HEK293 (cell line): ENCODE results near the gene BAZ2B.

Experiments
- CTCF ChIA-PET: fragments of 350-600 bp; formaldehyde crosslinking; extraction: SDS; loops from one replicate; lab custom pipeline; 2021; ENCODE audit warnings: antibody characterized with exemption; lab: Yijun Ruan, JAX
- POLR2A ChIA-PET: fragments of 300-600 bp; formaldehyde crosslinking; extraction: SDS; loops from one replicate; lab custom pipeline; 2020; ENCODE audit warnings: antibody characterized with exemption, inconsistent platforms; lab: Yijun Ruan, JAX
- H3K27ac ChIP-seq: fragments of 200-500 bp; sonication (Bioruptor generic); 2 replicates; pipeline ENCODE4 v1.5.1; 2014; ENCODE audit warnings: low read depth, low read length, control low read depth, inconsistent platforms; ENCODE audit errors: extremely low read depth
- H3K36me3 ChIP-seq, 2 experiments: fragments of 200-500 bp in 1 of 2; sonication (Bioruptor generic) in 1 of 2; 1 replicate in 1 of 2; 2 replicates in 1 of 2; pipeline ENCODE4 v1.5.1; 2014 to 2017; ENCODE audit warnings: inconsistent platforms in 2 of 2, low read length in 2 of 2; ENCODE audit not compliant: control insufficient read depth in 2 of 2, insufficient read depth in 1 of 2
- H3K4me1 ChIP-seq: fragments of 200-500 bp; sonication (Bioruptor generic); 2 replicates; pipeline ENCODE4 v1.5.1; 2014; ENCODE audit warnings: mild to moderate bottlenecking, low read length, inconsistent platforms; ENCODE audit not compliant: control insufficient read depth, insufficient read depth
- H3K4me3 ChIP-seq: 2 replicates; pipeline ENCODE4 v1.5.1; 2011; ENCODE audit warnings: low read depth, mild to moderate bottlenecking, control low read depth, low read length, moderate library complexity
- H3K9me3 ChIP-seq: fragments of 200-500 bp; sonication (Bioruptor generic); 2 replicates; pipeline ENCODE4 v1.5.1; 2014; ENCODE audit warnings: low read depth, low read length, inconsistent platforms; ENCODE audit not compliant: control insufficient read depth, insufficient read depth
- BCL11A ChIP-seq: fragments of 450-650 bp; formaldehyde crosslinking; IDR thresholded peaks from 2 replicates; pipeline ENCODE4 v1.5.1; 2016; ENCODE audit warnings: low read depth, missing biosample characterization, missing genetic modification characterization
- IKZF3 ChIP-seq: fragments of 450-650 bp; IDR thresholded peaks from 2 replicates; pipeline ENCODE4 v1.5.0; 2018; ENCODE audit warnings: missing biosample characterization, mild to moderate bottlenecking, missing genetic modification characterization, moderate library complexity
- KLF1 ChIP-seq: fragments of 450-650 bp; formaldehyde crosslinking; IDR thresholded peaks from 2 replicates; pipeline ENCODE4 v1.5.1; 2016; ENCODE audit warnings: missing biosample characterization, missing genetic modification characterization
- KLF10 ChIP-seq: fragments of 450-650 bp; IDR thresholded peaks from 2 replicates; pipeline ENCODE4 v1.5.1; 2018; ENCODE audit warnings: missing biosample characterization, mild to moderate bottlenecking, missing genetic modification characterization
- KLF7 ChIP-seq: fragments of 450-650 bp; formaldehyde crosslinking; IDR thresholded peaks from 2 replicates; pipeline ENCODE4 v1.5.1; 2016; ENCODE audit warnings: missing biosample characterization, missing genetic modification characterization, borderline replicate concordance
- MZF1 ChIP-seq: fragments of 450-650 bp; formaldehyde crosslinking; IDR thresholded peaks from 2 replicates; pipeline ENCODE4 v1.5.1; 2017; ENCODE audit warnings: missing biosample characterization, missing genetic modification characterization, borderline replicate concordance
- RBAK ChIP-seq: fragments of 450-650 bp; formaldehyde crosslinking; IDR thresholded peaks from 2 replicates; pipeline ENCODE4 v1.5.1; 2016; ENCODE audit warnings: missing biosample characterization, missing genetic modification characterization
- SALL2 ChIP-seq: fragments of 450-650 bp; formaldehyde crosslinking; IDR thresholded peaks from 2 replicates; pipeline ENCODE4 v1.5.0; 2017; ENCODE audit warnings: missing biosample characterization, mild to moderate bottlenecking, missing genetic modification characterization, borderline replicate concordance
- SCRT2 ChIP-seq: fragments of 450-650 bp; formaldehyde crosslinking; IDR thresholded peaks from 2 replicates; pipeline ENCODE4 v1.5.1; 2016; ENCODE audit warnings: missing biosample characterization, missing genetic modification characterization
- SP2 ChIP-seq: fragments of 450-650 bp; formaldehyde crosslinking; IDR thresholded peaks from 2 replicates; pipeline ENCODE4 v1.5.1; 2016; ENCODE audit warnings: missing biosample characterization, missing genetic modification characterization
- SP7 ChIP-seq: fragments of 450-650 bp; formaldehyde crosslinking; IDR thresholded peaks from 2 replicates; pipeline ENCODE4 v1.5.1; 2016; ENCODE audit warnings: missing biosample characterization, missing genetic modification characterization
- ZBTB20 ChIP-seq: fragments of 450-650 bp; formaldehyde crosslinking; IDR thresholded peaks from 2 replicates; pipeline ENCODE4 v1.5.1; 2016; ENCODE audit warnings: missing biosample characterization, missing genetic modification characterization
- ZBTB8A ChIP-seq: fragments of 450-650 bp; formaldehyde crosslinking; IDR thresholded peaks from 2 replicates; pipeline ENCODE4 v1.5.1; 2016; ENCODE audit warnings: missing biosample characterization, missing genetic modification characterization
- ZFP69B ChIP-seq: fragments of 450-650 bp; formaldehyde crosslinking; IDR thresholded peaks from 2 replicates; pipeline ENCODE4 v1.5.1; 2016; ENCODE audit warnings: missing biosample characterization, missing genetic modification characterization
- ZNF133 ChIP-seq: fragments of 450-650 bp; formaldehyde crosslinking; IDR thresholded peaks from 2 replicates; pipeline ENCODE4 v1.5.1; 2016; ENCODE audit warnings: missing biosample characterization, missing genetic modification characterization
- ZNF138 ChIP-seq: fragments of 450-650 bp; formaldehyde crosslinking; IDR thresholded peaks from 2 replicates; pipeline ENCODE4 v1.5.1; 2016; ENCODE audit warnings: missing biosample characterization, missing genetic modification characterization, borderline replicate concordance
- ZNF155 ChIP-seq: fragments of 450-650 bp; formaldehyde crosslinking; IDR thresholded peaks from 2 replicates; pipeline ENCODE4 v1.5.1; 2016; ENCODE audit warnings: missing biosample characterization, missing genetic modification characterization
- ZNF157 ChIP-seq: fragments of 450-650 bp; formaldehyde crosslinking; IDR thresholded peaks from 2 replicates; pipeline ENCODE4 v1.5.1; 2016; ENCODE audit warnings: missing biosample characterization, missing genetic modification characterization
- ZNF16 ChIP-seq: fragments of 450-650 bp; formaldehyde crosslinking; IDR thresholded peaks from 2 replicates; pipeline ENCODE4 v1.5.1; 2016; ENCODE audit warnings: low read depth, missing biosample characterization, missing genetic modification characterization
- ZNF350 ChIP-seq: fragments of 450-650 bp; formaldehyde crosslinking; IDR thresholded peaks from 2 replicates; pipeline ENCODE4 v1.5.0; 2017; ENCODE audit warnings: missing biosample characterization, mild to moderate bottlenecking, missing genetic modification characterization
- ZNF404 ChIP-seq: fragments of 450-650 bp; formaldehyde crosslinking; IDR thresholded peaks from 2 replicates; pipeline ENCODE4 v1.5.1; 2017; ENCODE audit warnings: missing biosample characterization, missing genetic modification characterization
- ZNF544 ChIP-seq: fragments of 450-650 bp; formaldehyde crosslinking; IDR thresholded peaks from 2 replicates; pipeline ENCODE4 v1.5.0; 2017; ENCODE audit warnings: missing biosample characterization, missing genetic modification characterization
- ZNF639 ChIP-seq: fragments of 450-650 bp; formaldehyde crosslinking; IDR thresholded peaks from 2 replicates; pipeline ENCODE4 v1.5.1; 2016; ENCODE audit warnings: missing biosample characterization, missing genetic modification characterization
- ZNF701 ChIP-seq: fragments of 450-650 bp; formaldehyde crosslinking; IDR thresholded peaks from 2 replicates; pipeline ENCODE4 v1.5.1; 2016; ENCODE audit warnings: missing biosample characterization, missing genetic modification characterization
- ZNF777 ChIP-seq: fragments of 450-650 bp; formaldehyde crosslinking; IDR thresholded peaks from 2 replicates; pipeline ENCODE4 v1.5.1; 2017; ENCODE audit warnings: missing biosample characterization, missing genetic modification characterization, borderline replicate concordance
- ZNF792 ChIP-seq: fragments of 450-650 bp; formaldehyde crosslinking; IDR thresholded peaks from 2 replicates; pipeline ENCODE4 v1.5.1; 2016; ENCODE audit warnings: missing biosample characterization, missing genetic modification characterization
- ZNF837 ChIP-seq: fragments of 450-650 bp; formaldehyde crosslinking; IDR thresholded peaks from 2 replicates; pipeline ENCODE4 v1.5.1; 2016; ENCODE audit warnings: missing biosample characterization, missing genetic modification characterization

The BAZ2B gene

DNA sequence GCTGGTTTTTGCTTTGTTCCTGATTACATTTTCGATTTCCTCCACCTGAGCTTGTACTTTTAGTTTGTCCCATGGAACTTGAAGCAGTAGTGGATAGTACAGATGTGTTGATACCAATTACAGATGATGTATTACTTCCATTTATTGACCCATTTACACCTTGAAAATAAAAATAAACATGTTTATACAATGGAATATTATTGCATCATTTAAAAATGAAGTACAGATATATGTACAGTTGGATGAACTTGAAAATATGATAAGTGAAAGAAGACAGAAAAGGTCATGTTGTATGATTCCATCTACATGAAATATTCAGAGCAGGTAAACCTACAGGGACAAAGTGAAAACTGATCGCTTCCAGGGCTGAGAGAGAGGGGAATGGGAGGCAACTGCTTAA lies 169.5 kb downstream of the BAZ2B start:
- peaks cover 4 to 30% of the 10 kb centered on the region in 2 experiments; a peak in 2 of 3 replicates for H3K36me3 ChIP-seq
- ChIA-PET POLR2A (no interaction called here), CTCF (no interaction called here)
- TF ChIP-seq ZNF701 (tag by site-specific recombination) (no peak), KLF1 (tag by site-specific recombination) (no peak)
- no peak overlapping the region for H3K4me3 ChIP-seq
- H3K9me3 ChIP-seq, result no peaks in the 10 kb centered on the region
- no peak overlapping the region for H3K27ac ChIP-seq
- H3K4me1 ChIP-seq, result peaks cover 6% of the 10 kb centered on the region; the same call in 1 of the 2 replicates

GRCh38 chr2:159446201-159446600 lies 170.1 kb downstream of the BAZ2B start:
- H3K36me3 ChIP-seq, result peaks cover 4 to 30% of the 10 kb centered on the region in 2 experiments; a peak in 2 of 3 replicates
- CTCF ChIA-PET, result no interaction called here
- peaks cover 6% of the 10 kb centered on the region; the same call in 1 of the 2 replicates for H3K4me1 ChIP-seq
- POLR2A ChIA-PET, result no interaction called here
- no peak overlapping the region for H3K4me3 ChIP-seq
- no peak overlapping the region for H3K27ac ChIP-seq
- H3K9me3 ChIP-seq, result no peaks in the 10 kb centered on the region
- TF ChIP-seq KLF7 (tag by site-specific recombination) (no peak), ZNF544 (no peak), KLF10 (tag by site-specific recombination) (no peak), ZFP69B (tag by site-specific recombination) (no peak), ZNF350 (no peak), ZNF639 (tag by site-specific recombination) (no peak), SP7 (tag by site-specific recombination) (no peak), KLF1 (tag by site-specific recombination) (no peak), ZBTB8A (no peak)
- TF ChIP-seq, all 188 proteins: peak for 0

- Histone ChIP-seq H3K9me3 (no peaks in the 10 kb centered on the region), H3K36me3 (peaks cover 4 to 30% of the 10 kb centered on the region in 2 experiments; a peak in 2 of 3 replicates), H3K27ac (no peak overlapping the region), H3K4me3 (no peak overlapping the region), H3K4me1 (peaks cover 6% of the 10 kb centered on the region; the same call in 1 of the 2 replicates)
- TF ChIP-seq ZNF16 (tag by site-specific recombination) (no peak), ZNF404 (no peak), SALL2 (tag by site-specific recombination) (no peak), BCL11A (tag by site-specific recombination) (no peak), ZNF837 (no peak), ZBTB20 (no peak), ZNF157 (no peak), SP2 (tag by site-specific recombination) (no peak), RBAK (tag by site-specific recombination) (no peak), ZNF138 (tag by site-specific recombination) (no peak), ZNF155 (tag by site-specific recombination) (no peak), IKZF3 (tag by site-specific recombination) (no peak), ZNF792 (tag by site-specific recombination) (no peak), MZF1 (no peak), ZNF777 (tag by site-specific recombination) (no peak), ZNF133 (tag by site-specific recombination) (no peak), SCRT2 (no peak)
- ChIA-PET POLR2A (no interaction called here), CTCF (no interaction called here)
These were observed 171.0 kb downstream of the BAZ2B start for GRCh38 chr2:159445307-159445706.
